Left kidney (tissue), 2 donors: ENCODE data around the gene CBX8. TPM values are rescaled to one million over a fixed set of nuclear protein-coding genes. Genes with fewer than 3 reads are reported as not detected.
A peak's percentile ranks its signal among the peaks of the same experiment; 100 is the strongest.

ENCODE experiments used
- DNase-seq: peaks from one replicate; pipeline ENCODE4 v3.0.0-alpha.2; 2013
- polyA plus RNA-seq: library from polyadenylated mRNA; unstranded; fragments of 120-200 nt; gene quantifications from one replicate; pipeline ENCODE4 v1.2.1, GENCODE V29; 2013; ENCODE audit not compliant: insufficient read length

The CBX8 gene
- polyA plus RNA-seq, 1 donor = 11.6 TPM

GRCh38 chr17:79806863-79807720 lies 10.2 kb upstream of the CBX8 start:
- no peak for DNase-seq

GRCh38 chr17:79806446-79806760 lies 9.5 kb upstream of the CBX8 start:
- no peak for DNase-seq

- no peak for DNase-seq
These were observed 8.2 kb upstream of the CBX8 start for GRCh38 chr17:79804856-79805696.

GRCh38 chr17:79803997-79804855 lies 7.3 kb upstream of the CBX8 start:
- DNase-seq = no peak

GRCh38 chr17:79803421-79803996 lies 6.6 kb upstream of the CBX8 start:
- no peak for DNase-seq

- DNase-seq = no peak
These were observed 6.0 kb upstream of the CBX8 start for GRCh38 chr17:79802736-79803420.

- DNase-seq = no peak
These were observed 5.3 kb upstream of the CBX8 start for GRCh38 chr17:79802039-79802735.

GRCh38 chr17:79801156-79802038 lies 4.5 kb upstream of the CBX8 start:
- DNase-seq = peak; percentile 7

- peak; percentile 48 for DNase-seq
These were observed 3.7 kb upstream of the CBX8 start for GRCh38 chr17:79800325-79801155.

GRCh38 chr17:79799538-79800324 lies 2.9 kb upstream of the CBX8 start:
- no peak for DNase-seq

- DNase-seq = peak; percentile 24
These were observed 2.3 kb upstream of the CBX8 start for GRCh38 chr17:79799174-79799537.

GRCh38 chr17:79798299-79799173 lies 1.7 kb upstream of the CBX8 start:
- peak; percentile 45 for DNase-seq

GRCh38 chr17:79797492-79798298 lies 818 bp upstream of the CBX8 start:
- DNase-seq = no peak

GRCh38 chr17:79796444-79796762 lies 474 bp downstream of the CBX8 start:
- DNase-seq = no peak

- DNase-seq = no peak
These were observed 958 bp downstream of the CBX8 start for GRCh38 chr17:79795795-79796443.
